K562 (cell line): Measurements from ENCODE around the gene CNPY2. TPM values are rescaled to one million over a fixed set of nuclear protein-coding genes. Genes with fewer than 3 reads are reported as not detected.

ENCODE experiments used
- AFF4 ChIP-seq: sonication (generic); formaldehyde crosslinking; IDR thresholded peaks from 2 replicates; pipeline ENCODE4 v1.8.0; 2023; ENCODE audit warnings: mild to moderate bottlenecking, missing genetic modification reagents
- CTBP1 ChIP-seq: fragments of 450-650 bp; IDR thresholded peaks from 2 replicates; pipeline ENCODE4 v1.6.1; 2016; ENCODE audit warnings: borderline replicate concordance
- ERF ChIP-seq: fragments of 450-650 bp; formaldehyde crosslinking; IDR thresholded peaks from 2 replicates; pipeline ENCODE4 v1.4.0; 2020; ENCODE audit warnings: mild to moderate bottlenecking, mixed read lengths
- GMEB1 ChIP-seq: fragments of 250-450 bp; sonication (Bioruptor Pico); IDR thresholded peaks from 2 replicates; pipeline ENCODE4 v1.4.0; 2020; ENCODE audit warnings: mild to moderate bottlenecking
- HMG20B ChIP-seq: fragments of 250-450 bp; sonication (Bioruptor Pico); IDR thresholded peaks from 2 replicates; pipeline ENCODE4 v1.5.0; 2021; ENCODE audit warnings: mild to moderate bottlenecking
- JUN ChIP-seq, 2 experiments: sonication (generic) in 1 of 2; formaldehyde crosslinking in 1 of 2; IDR thresholded peaks; 2 replicates each; pipeline versions ENCODE4 v1.6.1 to v1.8.0; 2012 to 2022; ENCODE audit warnings: borderline replicate concordance in 2 of 2, mild to moderate bottlenecking in 2 of 2, improper control_type of control experiment in 1 of 2, low read depth in 1 of 2, low read length in 1 of 2, missing genetic modification reagents in 1 of 2
- RBM15 ChIP-seq: fragments of 200-400 bp; formaldehyde crosslinking; IDR thresholded peaks from 2 replicates; pipeline ENCODE4 v1.6.1; 2018; ENCODE audit warnings: mild to moderate bottlenecking, low read length, moderate library complexity; ENCODE audit not compliant: insufficient read depth
- RCOR1 ChIP-seq, 2 experiments: IDR thresholded peaks; 2 replicates each; pipeline ENCODE4 v1.6.1; 2012; ENCODE audit warnings: low read depth in 2 of 2, low read length in 2 of 2, borderline replicate concordance in 1 of 2, improper control_type of control experiment in 1 of 2
- SMAD3 ChIP-seq: fragments of 450-650 bp; formaldehyde crosslinking; conservative IDR thresholded peaks from 2 replicates; pipeline ENCODE4 v1.4.0; 2020; ENCODE audit warnings: mild to moderate bottlenecking
- ZBTB17 ChIP-seq: fragments of 450-650 bp; formaldehyde crosslinking; IDR thresholded peaks from 2 replicates; pipeline ENCODE4 v1.4.0; 2020; ENCODE audit warnings: mild to moderate bottlenecking
- ZNF318 ChIP-seq, 2 experiments: fragments of 450-650 bp; IDR thresholded peaks; 2 replicates each; pipeline ENCODE4 v1.6.1; 2016; ENCODE audit warnings: mild to moderate bottlenecking in 2 of 2, borderline replicate concordance in 1 of 2, low read depth in 1 of 2, moderate library complexity in 1 of 2
- polyA plus RNA-seq, 8 experiments: library from polyadenylated mRNA; depleted of rRNA in 4 of 8; stranded (reverse) in 5 of 8; unstranded in 3 of 8; fragments of >200 nt; fragmentation: Nextera tagmentation in 2 of 8; fragmentation: Illumina TruSeq in 1 of 8; extraction: Ambion mirVana in 2 of 8; extraction: Trizol in 1 of 8; gene quantifications; 2 replicates each; pipeline versions ENCODE4 v1.2.1 to v1.2.3, GENCODE V29; 2011 to 2014; ENCODE audit warnings: inconsistent platforms in 1 of 8, missing spikeins in 1 of 8
- total RNA-seq, 7 experiments: library from RNA; depleted of rRNA in 6 of 7; stranded (reverse); fragments of >200 nt in 6 of 7; fragmentation: Illumina TruSeq in 2 of 7; extraction: Trizol in 2 of 7; gene quantifications; 2 replicates each; pipeline versions ENCODE4 v1.2.1 to v1.2.3, GENCODE V29; 2011 to 2021; ENCODE audit warnings: low replicate concordance in 1 of 7

Gene CNPY2
- total and polyA plus RNA-seq, 9 of the 15 experiments (the other 6 are each of a cell fraction or from before 2014, with no cell fraction given) = 33.8 to 190 (median 138) TPM

- TF ChIP-seq ZNF318 (IDR thresholded peaks at IDR 0.05; ENCODE audit: borderline replicate concordance in 1 of 2, low read depth in 1 of 2) (0 out of 4 replicates have a peak, but pooled peaks of 1 of the 2 experiments have one; percentile 27), SMAD3 (peak; percentile 50; the same call in 1 of the 2 replicates), ERF (peak; percentile 64; the same call in 1 of the 2 replicates), AFF4 (CRISPR knock-in tag) (0 out of 2 replicates have a peak, but pooled peaks have one; percentile 48), ZBTB17 (CRISPR knock-in tag) (0 out of 2 replicates have a peak, but pooled peaks have one; percentile 53), HMG20B (CRISPR knock-in tag) (0 out of 2 replicates have a peak, but pooled peaks have one; percentile 27), GMEB1 (CRISPR knock-in tag) (peak; percentile 17; the same call in 1 of the 2 replicates), RBM15 (no peak), RCOR1 (IDR thresholded peaks at IDR 0.05; ENCODE audit: borderline replicate concordance in 1 of 2, low read depth in 2 of 2, low read length in 2 of 2) (0 out of 4 replicates have a peak, but pooled peaks of 1 of the 2 experiments have one; percentile 50), JUN (IDR thresholded peaks at IDR 0.05; ENCODE audit: borderline replicate concordance, low read depth, low read length) (peak; percentile 62; the same call in 1 of the 2 replicates), JUN (CRISPR knock-in tag; IDR thresholded peaks at IDR 0.05; ENCODE audit: borderline replicate concordance) (no peak), CTBP1 (peak; percentile 52; the same call in 1 of the 2 replicates)
These were observed 22.0 kb upstream of the CNPY2 start (continued) for GRCh38 chr12:56337753-56338251.
